Measurements from ENCODE around the gene WEE2.

DNA sequence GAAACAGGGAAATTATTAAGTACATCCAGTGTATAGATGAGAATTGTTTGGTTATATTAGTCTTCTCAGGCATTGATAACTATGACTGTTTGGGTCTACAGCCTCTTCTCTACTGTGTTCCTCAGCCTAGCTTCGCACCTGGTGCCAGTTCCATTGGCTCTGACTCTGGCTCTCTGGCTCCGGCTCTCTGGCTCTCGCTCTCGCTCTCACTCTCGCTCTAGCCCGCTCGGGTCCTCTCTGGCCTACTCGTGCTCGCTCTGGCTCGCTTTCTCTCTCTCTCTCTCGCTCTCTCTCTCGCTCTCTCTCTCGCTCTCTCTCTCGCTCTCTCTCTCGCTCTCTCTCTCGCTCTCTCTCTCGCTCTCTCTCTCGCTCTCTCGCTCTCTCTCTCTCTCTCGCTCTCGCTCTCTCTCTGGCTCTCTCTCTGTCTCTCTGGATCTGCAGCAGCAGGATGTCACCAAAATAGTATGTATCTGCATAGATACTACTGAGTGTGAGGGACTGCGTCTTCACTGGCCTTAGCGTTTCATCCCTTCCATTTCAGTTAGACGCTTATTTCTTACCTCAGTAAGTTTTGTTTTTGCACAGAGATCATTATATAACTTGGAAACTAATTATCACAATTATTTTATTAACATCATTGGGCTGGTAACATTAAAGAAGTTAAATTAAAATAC is 23.5 kb downstream of the WEE2 start:
- TF ChIP-seq, protein P1, sequence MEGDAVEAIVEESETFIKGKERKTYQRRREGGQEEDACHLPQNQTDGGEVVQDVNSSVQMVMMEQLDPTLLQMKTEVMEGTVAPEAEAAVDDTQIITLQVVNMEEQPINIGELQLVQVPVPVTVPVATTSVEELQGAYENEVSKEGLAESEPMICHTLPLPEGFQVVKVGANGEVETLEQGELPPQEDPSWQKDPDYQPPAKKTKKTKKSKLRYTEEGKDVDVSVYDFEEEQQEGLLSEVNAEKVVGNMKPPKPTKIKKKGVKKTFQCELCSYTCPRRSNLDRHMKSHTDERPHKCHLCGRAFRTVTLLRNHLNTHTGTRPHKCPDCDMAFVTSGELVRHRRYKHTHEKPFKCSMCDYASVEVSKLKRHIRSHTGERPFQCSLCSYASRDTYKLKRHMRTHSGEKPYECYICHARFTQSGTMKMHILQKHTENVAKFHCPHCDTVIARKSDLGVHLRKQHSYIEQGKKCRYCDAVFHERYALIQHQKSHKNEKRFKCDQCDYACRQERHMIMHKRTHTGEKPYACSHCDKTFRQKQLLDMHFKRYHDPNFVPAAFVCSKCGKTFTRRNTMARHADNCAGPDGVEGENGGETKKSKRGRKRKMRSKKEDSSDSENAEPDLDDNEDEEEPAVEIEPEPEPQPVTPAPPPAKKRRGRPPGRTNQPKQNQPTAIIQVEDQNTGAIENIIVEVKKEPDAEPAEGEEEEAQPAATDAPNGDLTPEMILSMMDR (IDR thresholded peaks at IDR 0.05): no peak
- TF ChIP-seq, protein P2, sequence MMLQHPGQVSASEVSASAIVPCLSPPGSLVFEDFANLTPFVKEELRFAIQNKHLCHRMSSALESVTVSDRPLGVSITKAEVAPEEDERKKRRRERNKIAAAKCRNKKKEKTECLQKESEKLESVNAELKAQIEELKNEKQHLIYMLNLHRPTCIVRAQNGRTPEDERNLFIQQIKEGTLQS (CRISPR knock-in tag; conservative IDR thresholded peaks at IDR 0.05): no peak
- TF ChIP-seq, protein P3, sequence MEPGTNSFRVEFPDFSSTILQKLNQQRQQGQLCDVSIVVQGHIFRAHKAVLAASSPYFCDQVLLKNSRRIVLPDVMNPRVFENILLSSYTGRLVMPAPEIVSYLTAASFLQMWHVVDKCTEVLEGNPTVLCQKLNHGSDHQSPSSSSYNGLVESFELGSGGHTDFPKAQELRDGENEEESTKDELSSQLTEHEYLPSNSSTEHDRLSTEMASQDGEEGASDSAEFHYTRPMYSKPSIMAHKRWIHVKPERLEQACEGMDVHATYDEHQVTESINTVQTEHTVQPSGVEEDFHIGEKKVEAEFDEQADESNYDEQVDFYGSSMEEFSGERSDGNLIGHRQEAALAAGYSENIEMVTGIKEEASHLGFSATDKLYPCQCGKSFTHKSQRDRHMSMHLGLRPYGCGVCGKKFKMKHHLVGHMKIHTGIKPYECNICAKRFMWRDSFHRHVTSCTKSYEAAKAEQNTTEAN (CRISPR knock-in tag; IDR thresholded peaks at IDR 0.05): no peak
- TF ChIP-seq, protein P4, sequence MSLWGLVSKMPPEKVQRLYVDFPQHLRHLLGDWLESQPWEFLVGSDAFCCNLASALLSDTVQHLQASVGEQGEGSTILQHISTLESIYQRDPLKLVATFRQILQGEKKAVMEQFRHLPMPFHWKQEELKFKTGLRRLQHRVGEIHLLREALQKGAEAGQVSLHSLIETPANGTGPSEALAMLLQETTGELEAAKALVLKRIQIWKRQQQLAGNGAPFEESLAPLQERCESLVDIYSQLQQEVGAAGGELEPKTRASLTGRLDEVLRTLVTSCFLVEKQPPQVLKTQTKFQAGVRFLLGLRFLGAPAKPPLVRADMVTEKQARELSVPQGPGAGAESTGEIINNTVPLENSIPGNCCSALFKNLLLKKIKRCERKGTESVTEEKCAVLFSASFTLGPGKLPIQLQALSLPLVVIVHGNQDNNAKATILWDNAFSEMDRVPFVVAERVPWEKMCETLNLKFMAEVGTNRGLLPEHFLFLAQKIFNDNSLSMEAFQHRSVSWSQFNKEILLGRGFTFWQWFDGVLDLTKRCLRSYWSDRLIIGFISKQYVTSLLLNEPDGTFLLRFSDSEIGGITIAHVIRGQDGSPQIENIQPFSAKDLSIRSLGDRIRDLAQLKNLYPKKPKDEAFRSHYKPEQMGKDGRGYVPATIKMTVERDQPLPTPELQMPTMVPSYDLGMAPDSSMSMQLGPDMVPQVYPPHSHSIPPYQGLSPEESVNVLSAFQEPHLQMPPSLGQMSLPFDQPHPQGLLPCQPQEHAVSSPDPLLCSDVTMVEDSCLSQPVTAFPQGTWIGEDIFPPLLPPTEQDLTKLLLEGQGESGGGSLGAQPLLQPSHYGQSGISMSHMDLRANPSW (CRISPR knock-in tag; conservative IDR thresholded peaks at IDR 0.05; ENCODE audit: low read depth): no peak
- TF ChIP-seq SMAD3 (CRISPR knock-in tag; IDR thresholded peaks at IDR 0.05; ENCODE audit: borderline replicate concordance) (no peak), FOXP1 (CRISPR knock-in tag; IDR thresholded peaks at IDR 0.05; ENCODE audit: borderline replicate concordance) (no peak), ESRRA (CRISPR knock-in tag; IDR thresholded peaks at IDR 0.05; ENCODE audit: borderline replicate concordance) (no peak), ZNF423 (CRISPR knock-in tag; IDR thresholded peaks at IDR 0.05) (no peak), NR1H2 (CRISPR knock-in tag; IDR thresholded peaks at IDR 0.05) (no peak)
- TF ChIP-seq, protein P5, sequence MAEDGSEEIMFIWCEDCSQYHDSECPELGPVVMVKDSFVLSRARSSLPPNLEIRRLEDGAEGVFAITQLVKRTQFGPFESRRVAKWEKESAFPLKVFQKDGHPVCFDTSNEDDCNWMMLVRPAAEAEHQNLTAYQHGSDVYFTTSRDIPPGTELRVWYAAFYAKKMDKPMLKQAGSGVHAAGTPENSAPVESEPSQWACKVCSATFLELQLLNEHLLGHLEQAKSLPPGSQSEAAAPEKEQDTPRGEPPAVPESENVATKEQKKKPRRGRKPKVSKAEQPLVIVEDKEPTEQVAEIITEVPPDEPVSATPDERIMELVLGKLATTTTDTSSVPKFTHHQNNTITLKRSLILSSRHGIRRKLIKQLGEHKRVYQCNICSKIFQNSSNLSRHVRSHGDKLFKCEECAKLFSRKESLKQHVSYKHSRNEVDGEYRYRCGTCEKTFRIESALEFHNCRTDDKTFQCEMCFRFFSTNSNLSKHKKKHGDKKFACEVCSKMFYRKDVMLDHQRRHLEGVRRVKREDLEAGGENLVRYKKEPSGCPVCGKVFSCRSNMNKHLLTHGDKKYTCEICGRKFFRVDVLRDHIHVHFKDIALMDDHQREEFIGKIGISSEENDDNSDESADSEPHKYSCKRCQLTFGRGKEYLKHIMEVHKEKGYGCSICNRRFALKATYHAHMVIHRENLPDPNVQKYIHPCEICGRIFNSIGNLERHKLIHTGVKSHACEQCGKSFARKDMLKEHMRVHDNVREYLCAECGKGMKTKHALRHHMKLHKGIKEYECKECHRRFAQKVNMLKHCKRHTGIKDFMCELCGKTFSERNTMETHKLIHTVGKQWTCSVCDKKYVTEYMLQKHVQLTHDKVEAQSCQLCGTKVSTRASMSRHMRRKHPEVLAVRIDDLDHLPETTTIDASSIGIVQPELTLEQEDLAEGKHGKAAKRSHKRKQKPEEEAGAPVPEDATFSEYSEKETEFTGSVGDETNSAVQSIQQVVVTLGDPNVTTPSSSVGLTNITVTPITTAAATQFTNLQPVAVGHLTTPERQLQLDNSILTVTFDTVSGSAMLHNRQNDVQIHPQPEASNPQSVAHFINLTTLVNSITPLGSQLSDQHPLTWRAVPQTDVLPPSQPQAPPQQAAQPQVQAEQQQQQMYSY (CRISPR knock-in tag; IDR thresholded peaks at IDR 0.05): no peak
- TF ChIP-seq, protein P6, sequence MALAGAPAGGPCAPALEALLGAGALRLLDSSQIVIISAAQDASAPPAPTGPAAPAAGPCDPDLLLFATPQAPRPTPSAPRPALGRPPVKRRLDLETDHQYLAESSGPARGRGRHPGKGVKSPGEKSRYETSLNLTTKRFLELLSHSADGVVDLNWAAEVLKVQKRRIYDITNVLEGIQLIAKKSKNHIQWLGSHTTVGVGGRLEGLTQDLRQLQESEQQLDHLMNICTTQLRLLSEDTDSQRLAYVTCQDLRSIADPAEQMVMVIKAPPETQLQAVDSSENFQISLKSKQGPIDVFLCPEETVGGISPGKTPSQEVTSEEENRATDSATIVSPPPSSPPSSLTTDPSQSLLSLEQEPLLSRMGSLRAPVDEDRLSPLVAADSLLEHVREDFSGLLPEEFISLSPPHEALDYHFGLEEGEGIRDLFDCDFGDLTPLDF (CRISPR knock-in tag; IDR thresholded peaks at IDR 0.05): no peak
- TF ChIP-seq, protein P7, sequence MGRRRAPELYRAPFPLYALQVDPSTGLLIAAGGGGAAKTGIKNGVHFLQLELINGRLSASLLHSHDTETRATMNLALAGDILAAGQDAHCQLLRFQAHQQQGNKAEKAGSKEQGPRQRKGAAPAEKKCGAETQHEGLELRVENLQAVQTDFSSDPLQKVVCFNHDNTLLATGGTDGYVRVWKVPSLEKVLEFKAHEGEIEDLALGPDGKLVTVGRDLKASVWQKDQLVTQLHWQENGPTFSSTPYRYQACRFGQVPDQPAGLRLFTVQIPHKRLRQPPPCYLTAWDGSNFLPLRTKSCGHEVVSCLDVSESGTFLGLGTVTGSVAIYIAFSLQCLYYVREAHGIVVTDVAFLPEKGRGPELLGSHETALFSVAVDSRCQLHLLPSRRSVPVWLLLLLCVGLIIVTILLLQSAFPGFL (CRISPR knock-in tag; IDR thresholded peaks at IDR 0.05; ENCODE audit: borderline replicate concordance): no peak
- TF ChIP-seq, protein P8, sequence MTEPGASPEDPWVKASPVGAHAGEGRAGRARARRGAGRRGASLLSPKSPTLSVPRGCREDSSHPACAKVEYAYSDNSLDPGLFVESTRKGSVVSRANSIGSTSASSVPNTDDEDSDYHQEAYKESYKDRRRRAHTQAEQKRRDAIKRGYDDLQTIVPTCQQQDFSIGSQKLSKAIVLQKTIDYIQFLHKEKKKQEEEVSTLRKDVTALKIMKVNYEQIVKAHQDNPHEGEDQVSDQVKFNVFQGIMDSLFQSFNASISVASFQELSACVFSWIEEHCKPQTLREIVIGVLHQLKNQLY (CRISPR knock-in tag; IDR thresholded peaks at IDR 0.05): no peak
